IMR-90 (cell line): Measurements from ENCODE around the gene APOOL. TPM values are rescaled to one million over a fixed set of nuclear protein-coding genes. Genes with fewer than 3 reads are reported as not detected.

Experiments
- ATAC-seq: fragments of 200-7000 bp; cut with Tn5 transposase; 2 replicates; pipeline ENCODE4 v1.9.1; 2020; ENCODE audit warnings: low read depth, mild to moderate bottlenecking, moderate library complexity
- BruUV-seq: library from RNA; stranded (reverse); fragments of 400-500 nt; replicated peaks from 2 replicates; lab custom pipeline; 2021; lab: Mats Ljungman, UMichigan
- CTCF ChIA-PET: fragments of 300-600 bp; formaldehyde crosslinking; extraction: SDS; loops from one replicate; lab custom pipeline; 2021; ENCODE audit warnings: antibody characterized with exemption; lab: Yijun Ruan, JAX
- POLR2A ChIA-PET: fragments of 300-600 bp; sonication (Branson Sonifier 250); formaldehyde crosslinking; loops from one replicate; lab custom pipeline; 2022; ENCODE audit warnings: antibody characterized with exemption; ENCODE audit not compliant: unreplicated experiment; lab: Charles Lee
- DNase-seq: peaks from one replicate; pipeline ENCODE4 v3.0.0; 2013
- H2AFZ ChIP-seq: replicated peaks from 2 replicates; pipeline ENCODE3; 2013; ENCODE audit warnings: low read length, mild to moderate bottlenecking; ENCODE audit not compliant: poor library complexity
- H2AK5ac ChIP-seq: 2 replicates; pipeline ENCODE4 v1.6.1; 2013; ENCODE audit warnings: low read depth, low read length, inconsistent platforms
- H2AK9ac ChIP-seq: replicated peaks from 2 replicates; pipeline ENCODE3; 2013; ENCODE audit warnings: mild to moderate bottlenecking, low read depth, low read length, moderate library complexity; ENCODE audit not compliant: poor library complexity
- H2BK120ac ChIP-seq: 2 replicates; pipeline ENCODE4 v1.6.1; 2013; ENCODE audit warnings: low read depth, low read length, inconsistent platforms
- H2BK15ac ChIP-seq: 3 replicates; pipeline ENCODE4 v1.6.1; 2013; ENCODE audit warnings: low read depth, low read length, inconsistent platforms
- H2BK20ac ChIP-seq: 2 replicates; pipeline ENCODE4 v1.6.1; 2013; ENCODE audit warnings: low read depth, mild to moderate bottlenecking, inconsistent platforms, low read length, moderate library complexity
- H2BK5ac ChIP-seq: 2 replicates; pipeline ENCODE4 v1.6.1; 2013; ENCODE audit warnings: mild to moderate bottlenecking, low read depth, low read length, inconsistent platforms; ENCODE audit not compliant: poor library complexity, severe bottlenecking
- H3K14ac ChIP-seq: replicated peaks from 2 replicates; pipeline ENCODE4 v1.6.1; 2013; ENCODE audit warnings: low read depth, low read length, inconsistent platforms
- H3K18ac ChIP-seq: 2 replicates; pipeline ENCODE4 v1.6.1; 2013; ENCODE audit warnings: low read depth, low read length, control low read depth
- H3K23ac ChIP-seq: 2 replicates; pipeline ENCODE4 v1.6.1; 2013; ENCODE audit warnings: low read depth, low read length, inconsistent platforms
- H3K27ac ChIP-seq: 2 replicates; pipeline ENCODE4 v1.5.1; 2013; ENCODE audit warnings: mild to moderate bottlenecking, control low read depth, low read length; ENCODE audit not compliant: insufficient read depth
- H3K27me3 ChIP-seq: 2 replicates; pipeline ENCODE4 v1.6.1; 2013; ENCODE audit warnings: low read length; ENCODE audit not compliant: control insufficient read depth, insufficient read depth
- H3K36me3 ChIP-seq: 2 replicates; pipeline ENCODE4 v1.6.1; 2013; ENCODE audit warnings: low read length, mixed read lengths; ENCODE audit not compliant: control insufficient read depth, insufficient read depth
- H3K4ac ChIP-seq: 2 replicates; pipeline ENCODE4 v1.6.1; 2013; ENCODE audit warnings: low read depth, low read length, inconsistent platforms
- H3K4me1 ChIP-seq: 2 replicates; pipeline ENCODE4 v1.6.1; 2013; ENCODE audit warnings: low read length, mixed read lengths; ENCODE audit not compliant: control insufficient read depth, insufficient read depth
- H3K4me2 ChIP-seq: 2 replicates; pipeline ENCODE4 v1.6.1; 2013; ENCODE audit warnings: low read depth, mild to moderate bottlenecking, control low read depth, low read length, moderate library complexity
- H3K4me3 ChIP-seq: 2 replicates; pipeline ENCODE4 v1.5.1; 2013; ENCODE audit warnings: low read depth, mild to moderate bottlenecking, control low read depth, low read length, moderate library complexity; ENCODE audit not compliant: insufficient read depth
- H3K56ac ChIP-seq: 2 replicates; pipeline ENCODE4 v1.6.1; 2013; ENCODE audit warnings: low read length, inconsistent platforms; ENCODE audit not compliant: insufficient read depth; ENCODE audit errors: extremely low read depth
- H3K79me1 ChIP-seq, 2 experiments: 2 replicates each; pipeline ENCODE4 v1.6.1; 2013; ENCODE audit warnings: low read length in 2 of 2, inconsistent platforms in 1 of 2, low read depth in 1 of 2
- H3K9ac ChIP-seq: 2 replicates; pipeline ENCODE4 v1.6.1; 2013; ENCODE audit warnings: low read depth, low read length, control low read depth
- H3K9me1 ChIP-seq: 2 replicates; pipeline ENCODE4 v1.6.1; 2013; ENCODE audit warnings: low read length, inconsistent platforms; ENCODE audit not compliant: insufficient read depth
- H3K9me3 ChIP-seq: 2 replicates; pipeline ENCODE4 v1.6.1; 2013; ENCODE audit warnings: low read length; ENCODE audit not compliant: control insufficient read depth, insufficient read depth
- H4K20me1 ChIP-seq: 2 replicates; pipeline ENCODE4 v1.6.1; 2013; ENCODE audit warnings: low read length, inconsistent platforms; ENCODE audit not compliant: insufficient read depth
- H4K5ac ChIP-seq: 2 replicates; pipeline ENCODE4 v1.6.1; 2013; ENCODE audit warnings: mild to moderate bottlenecking, low read depth, low read length, control low read depth
- H4K8ac ChIP-seq, 2 experiments: 2 replicates each; pipeline ENCODE4 v1.6.1; 2013; ENCODE audit warnings: low read depth in 2 of 2, low read length in 2 of 2, control low read depth in 1 of 2, inconsistent platforms in 1 of 2
- H4K91ac ChIP-seq: 2 replicates; pipeline ENCODE4 v1.6.1; 2013; ENCODE audit warnings: low read depth, low read length, inconsistent platforms; ENCODE audit not compliant: insufficient read depth
- CEBPB ChIP-seq: IDR thresholded peaks from 2 replicates; pipeline ENCODE4 v1.6.1; 2012; ENCODE audit warnings: low read depth, low read length, improper control_type of control experiment
- CHD1 ChIP-seq: IDR thresholded peaks from 2 replicates; pipeline ENCODE4 v1.6.1; 2012; ENCODE audit warnings: low read depth, low read length, improper control_type of control experiment
- FOS ChIP-seq: fragments of 150-350 bp; IDR thresholded peaks from 2 replicates; pipeline ENCODE4 v1.6.1; 2016; ENCODE audit warnings: low read depth, low read length
- MAZ ChIP-seq: IDR thresholded peaks from 2 replicates; pipeline ENCODE4 v1.6.1; 2012; ENCODE audit warnings: low read depth, mild to moderate bottlenecking, low read length, improper control_type of control experiment, moderate library complexity, borderline replicate concordance
- MXI1 ChIP-seq: IDR thresholded peaks from 2 replicates; pipeline ENCODE4 v1.6.1; 2012; ENCODE audit warnings: low read depth, mild to moderate bottlenecking, low read length, moderate library complexity, borderline replicate concordance
- NFE2L2 ChIP-seq: fragments of 150-350 bp; IDR thresholded peaks from 2 replicates; pipeline ENCODE4 v1.6.1; 2016; ENCODE audit warnings: low read depth, mild to moderate bottlenecking, low read length
- POLR2A ChIP-seq: IDR thresholded peaks from 2 replicates; pipeline ENCODE4 v1.6.1; 2012; ENCODE audit warnings: mild to moderate bottlenecking, low read depth, low read length
- RAD21 ChIP-seq: IDR thresholded peaks from 2 replicates; pipeline ENCODE4 v1.6.1; 2012; ENCODE audit warnings: low read length, improper control_type of control experiment
- RFX5 ChIP-seq: IDR thresholded peaks from 2 replicates; pipeline ENCODE4 v1.8.0; 2012; ENCODE audit warnings: low read depth, mild to moderate bottlenecking, low read length, moderate library complexity
- SMC3 ChIP-seq: fragments of 150-350 bp; IDR thresholded peaks from 2 replicates; pipeline ENCODE4 v1.6.1; 2016; ENCODE audit warnings: low read depth, mild to moderate bottlenecking, antibody characterized with exemption, low read length, moderate library complexity
- WGBS, 2 experiments: methylation state at CpG; one replicate each; pipeline versions ENCODE4 v1.1.5 to v1.1.7; 2013; ENCODE audit warnings: missing lambda C conversion rate in 2 of 2; ENCODE audit not compliant: insufficient read length in 1 of 2; ENCODE audit errors: extremely low coverage in 2 of 2; 5-methylcytosine and 5-hydroxymethylcytosine counted together
- dilution Hi-C: fragments of 300-500 bp; cut with HindIII; formaldehyde crosslinking; loops from one replicate; pipeline ENCODE4 v1.14.3; 2018; ENCODE audit warnings: low sequenced_read_pairs; ENCODE audit not compliant: unreplicated experiment
- in situ Hi-C: fragments of 300-500 bp; cut with MboI; formaldehyde crosslinking; loops from 3 replicates; pipeline ENCODE4 v1.14.3; 2019; ENCODE audit warnings: low sequenced_read_pairs, inconsistent platforms, mixed read lengths
- intact Hi-C: fragments of 100-400 bp; cut with micrococcal nuclease; formaldehyde crosslinking; loops from 2 replicates; pipeline ENCODE4 v1.10.0; 2022
- polyA plus RNA-seq, 3 experiments: library from polyadenylated mRNA; depleted of rRNA; stranded (reverse); fragments of >200 nt; gene quantifications; 2 replicates each; pipeline ENCODE4 v1.2.3, GENCODE V29; 2012; ENCODE audit warnings: low replicate concordance in 1 of 3
- total RNA-seq: library from RNA; depleted of rRNA; stranded (reverse); fragments of >200 nt; gene quantifications from 2 replicates; pipeline ENCODE4 v1.2.3, GENCODE V29; 2012
- TF ChIP-seq, protein P1 (sequence below): conservative IDR thresholded peaks from 2 replicates; pipeline ENCODE4 v1.5.1; 2012; ENCODE audit warnings: mild to moderate bottlenecking, low read depth, low read length, improper control_type of control experiment
- TF ChIP-seq, protein P2 (sequence below): fragments of 150-350 bp; IDR thresholded peaks from 2 replicates; pipeline ENCODE4 v1.6.1; 2017; ENCODE audit warnings: mild to moderate bottlenecking, antibody characterized with exemption, low read length, low read depth

APOOL gene
- total and polyA plus RNA-seq, 2 of the 4 experiments (the other 2 are of a cell fraction) = 4.6 to 9.7 TPM

DNA sequence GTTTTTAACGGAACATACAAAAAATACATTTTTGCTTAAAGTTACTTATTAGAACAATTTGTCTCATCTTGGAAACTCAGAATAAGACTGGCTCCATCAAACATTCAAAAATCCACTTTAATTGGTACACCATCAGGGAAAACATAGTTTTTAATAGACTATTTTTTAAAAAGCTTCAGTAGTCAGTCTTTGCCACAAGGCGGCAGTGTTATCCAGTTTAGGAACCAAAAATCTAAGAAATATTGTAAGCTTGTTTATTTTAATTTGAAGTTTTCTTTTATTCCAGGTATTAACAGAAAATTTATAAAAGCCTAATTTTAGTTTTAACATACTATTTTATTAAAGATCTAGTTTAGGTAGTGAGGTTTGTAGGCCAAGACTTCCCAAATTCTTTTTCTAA is 107.7 kb downstream of the APOOL start:
- TF ChIP-seq POLR2A (no peak), NFE2L2 (no peak), MXI1 (no peak), MAZ (no peak), RFX5 (no peak), RAD21 (peak; percentile 51), CEBPB (no peak), FOS (no peak), SMC3 (peak; percentile 48), CHD1 (no peak)
- TF ChIP-seq, protein P1, sequence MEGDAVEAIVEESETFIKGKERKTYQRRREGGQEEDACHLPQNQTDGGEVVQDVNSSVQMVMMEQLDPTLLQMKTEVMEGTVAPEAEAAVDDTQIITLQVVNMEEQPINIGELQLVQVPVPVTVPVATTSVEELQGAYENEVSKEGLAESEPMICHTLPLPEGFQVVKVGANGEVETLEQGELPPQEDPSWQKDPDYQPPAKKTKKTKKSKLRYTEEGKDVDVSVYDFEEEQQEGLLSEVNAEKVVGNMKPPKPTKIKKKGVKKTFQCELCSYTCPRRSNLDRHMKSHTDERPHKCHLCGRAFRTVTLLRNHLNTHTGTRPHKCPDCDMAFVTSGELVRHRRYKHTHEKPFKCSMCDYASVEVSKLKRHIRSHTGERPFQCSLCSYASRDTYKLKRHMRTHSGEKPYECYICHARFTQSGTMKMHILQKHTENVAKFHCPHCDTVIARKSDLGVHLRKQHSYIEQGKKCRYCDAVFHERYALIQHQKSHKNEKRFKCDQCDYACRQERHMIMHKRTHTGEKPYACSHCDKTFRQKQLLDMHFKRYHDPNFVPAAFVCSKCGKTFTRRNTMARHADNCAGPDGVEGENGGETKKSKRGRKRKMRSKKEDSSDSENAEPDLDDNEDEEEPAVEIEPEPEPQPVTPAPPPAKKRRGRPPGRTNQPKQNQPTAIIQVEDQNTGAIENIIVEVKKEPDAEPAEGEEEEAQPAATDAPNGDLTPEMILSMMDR = peak; percentile 74
- TF ChIP-seq, protein P2, sequence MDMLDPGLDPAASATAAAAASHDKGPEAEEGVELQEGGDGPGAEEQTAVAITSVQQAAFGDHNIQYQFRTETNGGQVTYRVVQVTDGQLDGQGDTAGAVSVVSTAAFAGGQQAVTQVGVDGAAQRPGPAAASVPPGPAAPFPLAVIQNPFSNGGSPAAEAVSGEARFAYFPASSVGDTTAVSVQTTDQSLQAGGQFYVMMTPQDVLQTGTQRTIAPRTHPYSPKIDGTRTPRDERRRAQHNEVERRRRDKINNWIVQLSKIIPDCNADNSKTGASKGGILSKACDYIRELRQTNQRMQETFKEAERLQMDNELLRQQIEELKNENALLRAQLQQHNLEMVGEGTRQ = no peak
- no TSS peak for BruUV-seq
- dilution Hi-C loops = loop anchor here (25.0 kb wide), 1 partner anchor 426 kb away; no protein-coding TSS in a partner anchor

More for the DNA sequence above, 107.7 kb downstream of the APOOL start:
- Histone ChIP-seq H3K4me1 (no peaks in the 10 kb centered on the region), H3K79me1 (no peaks in the 10 kb centered on the region), H2AK5ac (no peak overlapping the region), H3K18ac (no peak overlapping the region), H3K4me3 (no peak overlapping the region), H3K4ac (no peak overlapping the region), H3K27me3 (no peaks in the 10 kb centered on the region), H3K36me3 (no peaks in the 10 kb centered on the region), H4K5ac (no peak overlapping the region), H3K14ac (no peak overlapping the region), H3K56ac (no peak overlapping the region), H2BK15ac (no peak overlapping the region), H3K4me2 (no peak overlapping the region), H2BK5ac (no peak overlapping the region), H2AK9ac (no peak overlapping the region), H2AFZ (no peak overlapping the region), H3K9me1 (no peaks in the 10 kb centered on the region), H3K9me3 (no peaks in the 10 kb centered on the region), H2BK20ac (no peak overlapping the region), H3K27ac (no peak overlapping the region), H4K20me1 (no peaks in the 10 kb centered on the region), H3K9ac (no peak overlapping the region), H4K91ac (no peak overlapping the region), H2BK120ac (no peak overlapping the region), H3K23ac (no peak overlapping the region), H4K8ac (no peak overlapping the region)
- WGBS, 2 experiments = no CpG with 5 or more reads among the region's 2 CpGs
- DNase-seq (peak; percentile 5), ATAC-seq (no peak)
- ChIA-PET POLR2A (no interaction called here), CTCF (interaction anchor here (0.6 to 1.1 kb wide), 2 partner anchors 17 to 21 kb away, joined by 3 to 4 read pairs; no protein-coding TSS in a partner anchor)
- intact Hi-C loops = loop anchor here (1.0 kb wide), 1 partner anchor 433 kb away; no protein-coding TSS in a partner anchor
- in situ Hi-C loops = loop anchor here (10.0 kb wide), 1 partner anchor 433 kb away; no protein-coding TSS in a partner anchor
